Keratinocyte (primary cell): Measurements from ENCODE around the gene AGAP1.

Source experiments
- EZH2 ChIP-seq: IDR thresholded peaks from one replicate; pipeline ENCODE4 v1.6.1; 2012; ENCODE audit warnings: inconsistent platforms, mild to moderate bottlenecking, low read length, moderate library complexity
- TF ChIP-seq, protein P1 (sequence below), 3 experiments: IDR thresholded peaks in 1 of 3; conservative IDR thresholded peaks in 1 of 3; optimal IDR thresholded peaks in 1 of 3; 2 replicates in 2 of 3; 3 replicates in 1 of 3; pipeline versions ENCODE3 to v1.5.1; 2011; ENCODE audit warnings: low read length in 3 of 3, mild to moderate bottlenecking in 3 of 3, moderate library complexity in 2 of 3, control low read depth in 1 of 3, inconsistent platforms in 1 of 3; ENCODE audit not compliant: insufficient read depth in 2 of 3; ENCODE audit errors: extremely low read depth in 1 of 3

GRCh38 chr2:235611349-235611748 lies 117.5 kb downstream of the AGAP1 start:
- TF ChIP-seq, protein P1, sequence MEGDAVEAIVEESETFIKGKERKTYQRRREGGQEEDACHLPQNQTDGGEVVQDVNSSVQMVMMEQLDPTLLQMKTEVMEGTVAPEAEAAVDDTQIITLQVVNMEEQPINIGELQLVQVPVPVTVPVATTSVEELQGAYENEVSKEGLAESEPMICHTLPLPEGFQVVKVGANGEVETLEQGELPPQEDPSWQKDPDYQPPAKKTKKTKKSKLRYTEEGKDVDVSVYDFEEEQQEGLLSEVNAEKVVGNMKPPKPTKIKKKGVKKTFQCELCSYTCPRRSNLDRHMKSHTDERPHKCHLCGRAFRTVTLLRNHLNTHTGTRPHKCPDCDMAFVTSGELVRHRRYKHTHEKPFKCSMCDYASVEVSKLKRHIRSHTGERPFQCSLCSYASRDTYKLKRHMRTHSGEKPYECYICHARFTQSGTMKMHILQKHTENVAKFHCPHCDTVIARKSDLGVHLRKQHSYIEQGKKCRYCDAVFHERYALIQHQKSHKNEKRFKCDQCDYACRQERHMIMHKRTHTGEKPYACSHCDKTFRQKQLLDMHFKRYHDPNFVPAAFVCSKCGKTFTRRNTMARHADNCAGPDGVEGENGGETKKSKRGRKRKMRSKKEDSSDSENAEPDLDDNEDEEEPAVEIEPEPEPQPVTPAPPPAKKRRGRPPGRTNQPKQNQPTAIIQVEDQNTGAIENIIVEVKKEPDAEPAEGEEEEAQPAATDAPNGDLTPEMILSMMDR (optimal IDR thresholded peaks at IDR 0.05 in 1 of 3, IDR thresholded peaks at IDR 0.05 in 1 of 3, conservative IDR thresholded peaks at IDR 0.05 in 1 of 3; ENCODE audit: extremely low read depth in 1 of 3, insufficient read depth in 2 of 3, low read length in 3 of 3): no peak
- TF ChIP-seq EZH2: no peak
